ENCODE data around the gene JAZF1.
A peak's percentile ranks its signal among the peaks of the same experiment; 100 is the strongest.
"Not testable (repeated sequence)": the region's sequence is repeated elsewhere in the genome, so short reads cannot be mapped to it uniquely, and the experiment has no call there.

The JAZF1 gene

GRCh38 chr7:27941522-27941921 is 239.1 kb downstream of the JAZF1 start:
- DNase-seq (ENCODE audit: low spot score) = no peak

- DNase-seq (ENCODE audit: low spot score) = no peak
Observed at GRCh38 chr7:27940341-27940740, 240.3 kb downstream of the JAZF1 start.

- DNase-seq (ENCODE audit: low spot score) = no peak
Observed at GRCh38 chr7:27939893-27940292, 240.7 kb downstream of the JAZF1 start.

GRCh38 chr7:27936768-27937102 is 243.9 kb downstream of the JAZF1 start:
- peak; percentile 18 for DNase-seq (ENCODE audit: low spot score)

GRCh38 chr7:27936047-27936767 is 244.4 kb downstream of the JAZF1 start:
- no peak for DNase-seq (ENCODE audit: low spot score)

GRCh38 chr7:27933671-27934565 is 246.7 kb downstream of the JAZF1 start:
- peak; percentile 71 for DNase-seq (ENCODE audit: low spot score)

GRCh38 chr7:27930910-27931476 is 249.6 kb downstream of the JAZF1 start:
- no peak for DNase-seq (ENCODE audit: low spot score)

- no peak for DNase-seq (ENCODE audit: low spot score)
Observed at GRCh38 chr7:27929127-27929526, 251.5 kb downstream of the JAZF1 start.

GRCh38 chr7:27928001-27928400 is 252.6 kb downstream of the JAZF1 start:
- no peak for DNase-seq (ENCODE audit: low spot score)

- no peak for DNase-seq (ENCODE audit: low spot score)
Observed at GRCh38 chr7:27925573-27926201, 254.9 kb downstream of the JAZF1 start.

- DNase-seq (ENCODE audit: low spot score) = no peak
Observed at GRCh38 chr7:27923642-27923980, 257.0 kb downstream of the JAZF1 start.

GRCh38 chr7:27922907-27923641 is 257.5 kb downstream of the JAZF1 start:
- peak; percentile 20 for DNase-seq (ENCODE audit: low spot score)

GRCh38 chr7:27922389-27922788 is 258.2 kb downstream of the JAZF1 start:
- DNase-seq (ENCODE audit: low spot score) = not testable (repeated sequence)

GRCh38 chr7:27921081-27921836 is 259.3 kb downstream of the JAZF1 start:
- peak; percentile 69 for DNase-seq (ENCODE audit: low spot score)

- DNase-seq (ENCODE audit: low spot score) = no peak
Observed at GRCh38 chr7:27920281-27920946, 260.2 kb downstream of the JAZF1 start.

GRCh38 chr7:27918503-27918902 is 262.1 kb downstream of the JAZF1 start:
- no peak for DNase-seq (ENCODE audit: low spot score)

- peak; percentile 11 for DNase-seq (ENCODE audit: low spot score)
Observed at GRCh38 chr7:27917774-27918314, 262.8 kb downstream of the JAZF1 start.

- no peak for DNase-seq (ENCODE audit: low spot score)
Observed at GRCh38 chr7:27917119-27917518, 263.5 kb downstream of the JAZF1 start.

- DNase-seq (ENCODE audit: low spot score) = no peak
Observed at GRCh38 chr7:27916372-27916771, 264.2 kb downstream of the JAZF1 start.

GRCh38 chr7:27914409-27914808 is 266.2 kb downstream of the JAZF1 start:
- no peak for DNase-seq (ENCODE audit: low spot score)
